HG03469 (cell line): ENCODE data around the gene HLA-G.
"Not testable (repeated sequence)": the region's sequence is repeated elsewhere in the genome, so short reads cannot be mapped to it uniquely, and the experiment has no call there.

ENCODE experiments used
- ATAC-seq: cut with Tn5 transposase; IDR thresholded peaks from one replicate; pipeline ENCODE4 v1.9.1; 2021; ENCODE audit warnings: mild to moderate bottlenecking, moderate library complexity, moderate number of reproducible peaks; ENCODE audit not compliant: unreplicated experiment

The HLA-G gene

GRCh38 chr6:29864037-29864810, 36.6 kb downstream of the HLA-G start:
- no peak for ATAC-seq

DNA sequence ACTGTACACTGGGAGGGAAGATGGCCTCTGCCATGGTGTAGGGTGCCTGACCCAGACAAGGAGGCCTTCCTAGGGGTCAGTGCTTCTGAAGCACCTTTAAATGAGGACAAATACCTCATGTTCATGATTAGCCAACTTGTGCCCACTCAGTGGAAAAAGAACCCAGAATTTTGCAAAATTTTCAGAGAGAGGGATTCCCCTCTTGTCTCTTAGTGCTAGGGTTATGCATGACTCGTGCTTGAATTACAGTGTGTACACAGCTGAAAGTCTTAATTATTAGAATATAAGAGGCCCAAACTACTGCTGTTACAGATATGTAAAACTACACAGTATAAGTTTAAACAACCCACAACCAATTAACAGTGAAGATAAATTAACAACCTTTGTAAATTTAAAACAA, 38.0 kb downstream of the HLA-G start:
- ATAC-seq, result no peak

- no peak for ATAC-seq
These were observed 42.5 kb downstream of the HLA-G start for GRCh38 chr6:29870104-29870503.

GRCh38 chr6:29872791-29873190, 45.2 kb downstream of the HLA-G start:
- no peak for ATAC-seq

GRCh38 chr6:29875257-29875656, 47.6 kb downstream of the HLA-G start:
- no peak for ATAC-seq

GRCh38 chr6:29875734-29876133, 48.1 kb downstream of the HLA-G start:
- ATAC-seq, result not testable (repeated sequence)
